Lower leg skin (tissue), 4 donors: ENCODE measurements around the gene HSP90AA1. TPM values are rescaled to one million over a fixed set of nuclear protein-coding genes. Genes with fewer than 3 reads are reported as not detected.

Experiments
- DNase-seq, 2 donors: peaks; one replicate each; pipeline ENCODE4 v3.0.0-alpha.2; 2019; ENCODE audit warnings: low spot score in 2 of 2
- H3K4me3 ChIP-seq: fragments of 200-600 bp; sonication (generic); 2 replicates; pipeline ENCODE4 v1.5.1; 2017; ENCODE audit warnings: mild to moderate bottlenecking, low read depth; ENCODE audit not compliant: poor library complexity, severe bottlenecking
- CTCF ChIP-seq, 3 donors: fragments of 450-650 bp; IDR thresholded peaks; one replicate each; pipeline ENCODE4 v1.5.1; 2016; ENCODE audit warnings: antibody characterized with exemption in 3 of 3, mild to moderate bottlenecking in 3 of 3, moderate library complexity in 2 of 3
- POLR2A ChIP-seq, 2 donors: fragments of 450-650 bp; IDR thresholded peaks; one replicate each; pipeline ENCODE4 v1.6.1; 2016 to 2017; ENCODE audit warnings: antibody characterized with exemption in 2 of 2, mild to moderate bottlenecking in 1 of 2, moderate library complexity in 1 of 2
- WGBS, 2 donors: methylation state at CpG; one replicate each; pipeline ENCODE4 v1.1.5; 2018; 5-methylcytosine and 5-hydroxymethylcytosine counted together
- intact Hi-C: fragments of 100-400 bp; cut with DNase I; formaldehyde crosslinking; loops from one replicate; pipeline ENCODE4 v1.15.0; 2023; ENCODE audit warnings: low total_unique reads
- total RNA-seq, 4 donors: library from RNA; depleted of rRNA; stranded (reverse); fragments of >200 nt; gene quantifications; one replicate each; pipeline ENCODE4 v1.1.0, GENCODE V29; 2016

Gene HSP90AA1
- total RNA-seq, 4 donors from 2014 or later, result 196 to 301 (median 255) TPM

GRCh38 chr14:102088012-102088792, 1.4 kb upstream of the HSP90AA1 start:
- peak; percentile 56 to 93 for DNase-seq
- intact Hi-C loops, result no loop called here
- WGBS, 2 donors, result 18 to 29% methylated on average over 34 to 38 of the region's 39 CpGs

GRCh38 chr14:102087762-102088011, 843 bp upstream of the HSP90AA1 start:
- H3K4me3 ChIP-seq, result peak overlapping the region; percentile 62
- intact Hi-C loops, result no loop called here
- TF ChIP-seq CTCF (IDR thresholded peaks at IDR 0.05) (no peak), POLR2A (IDR thresholded peaks at IDR 0.05) (no peak)
- no peak for DNase-seq
- WGBS, 2 donors, result 0 to 3% methylated on average over 11 of the region's 11 CpGs

More at GRCh38 chr14:102088012-102088792, 1.4 kb upstream of the HSP90AA1 start:
- TF ChIP-seq POLR2A (IDR thresholded peaks at IDR 0.05) (no peak), CTCF (IDR thresholded peaks at IDR 0.05) (no peak)
- peak overlapping the region; percentile 62 for H3K4me3 ChIP-seq

- TF ChIP-seq POLR2A (IDR thresholded peaks at IDR 0.05), result no peak
- no peak for TF ChIP-seq CTCF (IDR thresholded peaks at IDR 0.05)
- DNase-seq, result no peak
- 0 to 2% methylated on average over 2 to 32 of the region's 32 CpGs for WGBS, 2 donors
- intact Hi-C loops, result no loop called here
- peak overlapping the region; percentile 68 for H3K4me3 ChIP-seq
Measured at GRCh38 chr14:102086709-102086971, 204 bp downstream of the HSP90AA1 start.

GRCh38 chr14:102085948-102086708, 716 bp downstream of the HSP90AA1 start:
- peak overlapping the region; percentile 68 for H3K4me3 ChIP-seq
- peak in 1 of 2 donors; percentile 87 for DNase-seq
- no peak for TF ChIP-seq CTCF (IDR thresholded peaks at IDR 0.05)
- TF ChIP-seq POLR2A (IDR thresholded peaks at IDR 0.05), result no peak
- intact Hi-C loops, result no loop called here
- WGBS, 2 donors, result 1 to 2% methylated on average over 35 to 49 of the region's 49 CpGs

GRCh38 chr14:102085488-102085887, 1.4 kb downstream of the HSP90AA1 start:
- WGBS, 2 donors, result 34 to 36% methylated on average over 10 of the region's 10 CpGs
- intact Hi-C loops, result no loop called here
- DNase-seq, result no peak
- TF ChIP-seq CTCF (IDR thresholded peaks at IDR 0.05) (no peak), POLR2A (IDR thresholded peaks at IDR 0.05) (no peak)
- H3K4me3 ChIP-seq, result no peak overlapping the region
